Hair follicle dermal papilla cell (primary cell): ENCODE results near the gene SEMA4G. TPM values are rescaled to one million over a fixed set of nuclear protein-coding genes. Genes with fewer than 3 reads are reported as not detected.

Experiments used
- small RNA-seq: library from RNA; depleted of rRNA; stranded (forward); fragments of <200 nt; gene quantifications from one replicate; pipeline ENCODE3, GENCODE V24; 2012
- total RNA-seq: library from RNA; depleted of rRNA; stranded (reverse); fragments of >200 nt; gene quantifications from 2 replicates; pipeline ENCODE4 v1.2.3, GENCODE V29; 2012

The SEMA4G gene, protein sequence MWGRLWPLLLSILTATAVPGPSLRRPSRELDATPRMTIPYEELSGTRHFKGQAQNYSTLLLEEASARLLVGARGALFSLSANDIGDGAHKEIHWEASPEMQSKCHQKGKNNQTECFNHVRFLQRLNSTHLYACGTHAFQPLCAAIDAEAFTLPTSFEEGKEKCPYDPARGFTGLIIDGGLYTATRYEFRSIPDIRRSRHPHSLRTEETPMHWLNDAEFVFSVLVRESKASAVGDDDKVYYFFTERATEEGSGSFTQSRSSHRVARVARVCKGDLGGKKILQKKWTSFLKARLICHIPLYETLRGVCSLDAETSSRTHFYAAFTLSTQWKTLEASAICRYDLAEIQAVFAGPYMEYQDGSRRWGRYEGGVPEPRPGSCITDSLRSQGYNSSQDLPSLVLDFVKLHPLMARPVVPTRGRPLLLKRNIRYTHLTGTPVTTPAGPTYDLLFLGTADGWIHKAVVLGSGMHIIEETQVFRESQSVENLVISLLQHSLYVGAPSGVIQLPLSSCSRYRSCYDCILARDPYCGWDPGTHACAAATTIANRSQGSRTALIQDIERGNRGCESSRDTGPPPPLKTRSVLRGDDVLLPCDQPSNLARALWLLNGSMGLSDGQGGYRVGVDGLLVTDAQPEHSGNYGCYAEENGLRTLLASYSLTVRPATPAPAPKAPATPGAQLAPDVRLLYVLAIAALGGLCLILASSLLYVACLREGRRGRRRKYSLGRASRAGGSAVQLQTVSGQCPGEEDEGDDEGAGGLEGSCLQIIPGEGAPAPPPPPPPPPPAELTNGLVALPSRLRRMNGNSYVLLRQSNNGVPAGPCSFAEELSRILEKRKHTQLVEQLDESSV
- 0.85 and 1.8 TPM in 2 replicates for total RNA-seq

DNA sequence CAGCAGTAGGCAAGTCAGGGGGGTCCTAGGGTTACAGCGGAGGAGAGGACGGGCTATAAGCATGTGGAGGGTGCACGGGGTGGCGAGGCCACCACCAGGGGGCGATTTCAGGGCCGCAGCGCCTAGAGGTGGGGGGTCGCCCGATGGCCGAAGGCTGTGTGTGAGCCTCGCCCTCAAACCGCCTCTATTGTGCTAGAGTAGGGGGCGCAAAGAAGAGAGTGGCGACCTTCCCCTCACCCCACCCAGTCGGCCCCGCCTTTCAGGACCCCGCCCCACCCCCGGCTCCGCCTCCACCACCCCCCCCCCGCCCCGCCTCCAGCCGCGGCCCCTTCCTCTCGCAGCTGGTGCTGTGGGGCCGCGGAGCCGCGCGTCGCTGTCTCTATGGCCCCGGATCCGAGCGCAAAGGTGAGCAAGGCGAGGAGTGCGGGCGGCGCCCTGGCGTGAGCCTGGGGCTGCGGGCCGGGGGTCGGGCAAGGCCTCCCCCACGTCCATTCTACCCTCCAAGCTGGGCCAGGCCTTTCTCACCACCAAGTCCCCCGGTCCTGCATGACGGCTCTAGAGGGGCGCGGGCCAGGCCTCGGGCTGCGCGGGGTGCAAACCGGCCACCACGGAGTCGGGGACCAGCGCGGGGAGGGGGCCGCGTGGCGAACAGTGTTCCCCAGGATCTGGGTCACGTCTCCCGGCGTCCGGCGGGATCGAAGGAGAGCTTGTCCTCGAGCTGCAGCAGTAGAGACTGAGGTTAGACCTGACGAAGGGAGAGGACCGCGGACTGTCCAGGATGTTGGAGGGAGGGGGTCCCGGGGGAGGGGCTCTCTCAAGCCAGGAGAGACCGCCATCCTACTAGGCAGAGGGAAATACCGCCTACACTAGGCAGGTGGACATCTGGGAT, at the start of gene SEMA4G:
TSS of gene SEMA4G (plus strand) at position 318 of the 889 bp plus-strand sequence. CDS start 3,409 bp downstream, outside the sequence.

DNA sequence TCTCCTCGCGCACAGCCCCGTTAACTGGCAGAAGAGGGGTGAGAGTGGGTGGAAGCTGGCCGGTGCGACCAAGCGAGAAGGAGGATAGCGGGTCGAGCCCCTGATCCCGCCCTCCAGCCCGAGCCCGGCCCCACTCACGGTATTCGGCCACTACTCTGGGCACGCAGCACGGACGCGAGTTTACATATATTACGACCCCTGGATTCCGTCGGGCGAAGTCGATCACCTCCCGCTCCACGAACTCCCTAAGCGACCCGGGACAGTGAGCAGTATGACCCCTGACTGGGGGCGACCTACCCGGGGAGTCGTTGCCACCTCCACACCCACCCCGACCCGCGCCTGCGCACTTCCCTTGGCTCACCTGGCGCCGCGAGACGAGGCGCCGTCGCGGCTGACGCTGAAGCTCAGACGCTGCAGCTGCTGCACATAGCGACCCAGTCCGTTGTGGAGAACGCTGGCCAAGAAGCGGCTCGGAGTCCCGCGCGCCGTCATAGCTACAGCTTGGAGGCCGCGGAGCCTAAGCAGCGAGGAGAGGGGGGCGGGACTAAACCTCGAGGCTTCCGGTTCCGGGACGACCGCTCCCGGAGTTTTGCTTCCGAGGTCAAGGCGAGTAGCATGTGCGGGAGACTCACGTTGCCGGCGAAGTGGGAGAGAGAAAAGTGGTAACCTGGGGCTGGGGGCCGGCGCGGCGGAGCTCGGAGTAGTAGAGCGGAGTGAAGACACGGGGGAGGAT, 17.8 kb downstream of the SEMA4G start, which contains the start of the genes MRPL43 and TWNK:
TSS of gene MRPL43 (minus strand) at position 546 of the 733 bp plus-strand sequence. CDS start at position 492, 54 bp downstream.
TSS of gene TWNK (plus strand) at position 592 of the 733 bp plus-strand sequence. CDS start 668 bp downstream, outside the sequence.

DNA sequence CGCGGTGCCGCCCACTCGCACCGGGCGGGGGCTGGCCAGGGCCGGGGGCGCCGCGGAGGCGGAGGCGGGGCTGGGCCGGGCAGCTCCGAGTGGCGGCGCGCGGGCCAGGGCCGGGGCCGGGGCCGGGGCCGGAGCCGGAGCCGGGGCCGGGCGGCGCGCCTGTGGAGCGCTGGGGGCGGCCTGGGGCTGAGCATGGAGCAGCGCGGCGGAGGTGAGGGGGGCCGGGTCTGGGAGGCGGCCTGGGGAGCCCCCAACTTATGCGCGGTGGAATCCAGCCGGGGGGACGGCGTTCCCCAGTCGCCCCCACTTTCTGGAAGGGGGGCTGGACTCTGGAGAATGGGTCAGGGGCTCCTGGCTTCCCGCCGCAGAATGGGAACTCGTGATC, 30.4 kb downstream of the SEMA4G start, which contains the start of gene LZTS2:
TSS of gene LZTS2 (plus strand) at position 67 of the 385 bp plus-strand sequence. CDS start 2,731 bp downstream, outside the sequence.

Small RNAs within 50 kb of the gene (small RNA-seq; reads per million reads assigned to genes)
- not detected for gene MIR608

Other genes with a start within 250 kb of the SEMA4G start
- not detected in 2 replicates for gene PAX2, start 223.9 kb upstream of the SEMA4G start, total RNA-seq
- 28.8 and 34.7 TPM in 2 replicates for gene SLF2, start 56.5 kb upstream of the SEMA4G start, total RNA-seq
- gene MRPL43, start 18.0 kb downstream of the SEMA4G start, total RNA-seq, result 57.1 and 58.2 TPM in 2 replicates
- 3.0 and 5.2 TPM in 2 replicates for gene TWNK, start 18.0 kb downstream of the SEMA4G start, total RNA-seq
- 122 and 130 TPM in 2 replicates for gene LZTS2, start 30.3 kb downstream of the SEMA4G start, total RNA-seq
- 1.5 and 2.1 TPM in 2 replicates for gene PDZD7, start 61.6 kb downstream of the SEMA4G start, total RNA-seq
- 113 and 121 TPM in 2 replicates for gene SFXN3, start 61.7 kb downstream of the SEMA4G start, total RNA-seq
- gene KAZALD1, start 92.5 kb downstream of the SEMA4G start, total RNA-seq, result 9.1 and 9.7 TPM in 2 replicates
- gene TLX1, start 161.8 kb downstream of the SEMA4G start, total RNA-seq, result not detected in 2 replicates